ENCODE measurements around the gene TREM1. TPM values are rescaled to one million over a fixed set of nuclear protein-coding genes. Genes with fewer than 3 reads are reported as not detected.

Gene TREM1
- total RNA-seq, 4 donors from 2014 or later = 0.27 TPM; not detected in 3

DNA sequence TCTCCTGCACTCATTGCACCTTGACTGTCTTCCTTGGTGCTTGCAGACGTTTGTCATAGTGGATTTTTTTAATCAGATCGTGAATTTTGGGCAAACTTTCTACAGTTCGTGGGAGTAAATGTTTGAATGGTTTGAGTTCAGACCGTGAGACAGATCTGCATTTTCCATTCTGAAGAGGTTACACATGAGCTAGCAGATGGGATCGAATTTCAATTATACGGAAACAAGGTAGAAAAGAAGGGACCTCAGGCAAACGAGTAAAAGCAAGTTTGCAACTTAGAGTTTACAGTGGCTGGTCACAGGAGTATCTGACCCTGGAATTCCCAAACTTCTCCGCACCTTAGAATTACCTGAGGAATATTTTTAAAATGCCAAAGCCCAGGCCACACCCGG, 31.8 kb upstream of the TREM1 start:
- Histone ChIP-seq H3K27ac (no peak overlapping the region), H3K4me3 (peak overlapping the region in 1 of 4 donors; percentile 8), H3K27me3 (peaks cover 51% of the 10 kb centered on the region), H3K36me3 (no peaks in the 10 kb centered on the region), H3K9me3 (no peaks in the 10 kb centered on the region), H3K4me1 (peaks cover 0 to 8% (median 1%) of the 10 kb centered on the region in 4 donors)
- intact Hi-C loops (cut with DNase I; ENCODE audit: low total_unique reads) = no loop called here
- TF ChIP-seq POLR2AphosphoS5 (IDR thresholded peaks at IDR 0.05) (no peak), EP300 (IDR thresholded peaks at IDR 0.05; ENCODE audit: low read depth) (no peak), POLR2A (IDR thresholded peaks at IDR 0.05) (no peak)
- TF ChIP-seq, protein P1, sequence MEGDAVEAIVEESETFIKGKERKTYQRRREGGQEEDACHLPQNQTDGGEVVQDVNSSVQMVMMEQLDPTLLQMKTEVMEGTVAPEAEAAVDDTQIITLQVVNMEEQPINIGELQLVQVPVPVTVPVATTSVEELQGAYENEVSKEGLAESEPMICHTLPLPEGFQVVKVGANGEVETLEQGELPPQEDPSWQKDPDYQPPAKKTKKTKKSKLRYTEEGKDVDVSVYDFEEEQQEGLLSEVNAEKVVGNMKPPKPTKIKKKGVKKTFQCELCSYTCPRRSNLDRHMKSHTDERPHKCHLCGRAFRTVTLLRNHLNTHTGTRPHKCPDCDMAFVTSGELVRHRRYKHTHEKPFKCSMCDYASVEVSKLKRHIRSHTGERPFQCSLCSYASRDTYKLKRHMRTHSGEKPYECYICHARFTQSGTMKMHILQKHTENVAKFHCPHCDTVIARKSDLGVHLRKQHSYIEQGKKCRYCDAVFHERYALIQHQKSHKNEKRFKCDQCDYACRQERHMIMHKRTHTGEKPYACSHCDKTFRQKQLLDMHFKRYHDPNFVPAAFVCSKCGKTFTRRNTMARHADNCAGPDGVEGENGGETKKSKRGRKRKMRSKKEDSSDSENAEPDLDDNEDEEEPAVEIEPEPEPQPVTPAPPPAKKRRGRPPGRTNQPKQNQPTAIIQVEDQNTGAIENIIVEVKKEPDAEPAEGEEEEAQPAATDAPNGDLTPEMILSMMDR (IDR thresholded peaks at IDR 0.05) = no peak
- in situ Hi-C loops (cut with MboI; ENCODE audit: low pct_ligation_motif_present in 1 of 4, low pct_unique_long_range_greater_than_20kb in 1 of 4, low sequenced_read_pairs in 3 of 4) = loop anchor here in 1 of 4 donors (25.0 kb wide), 1 partner anchor 231 kb away; no protein-coding TSS in a partner anchor
- no peak for DNase-seq
- WGBS, 2 donors (ENCODE audit: low coverage in 1 of 2) = 33 to 37% methylated on average over 3 to 9 of the region's 9 CpGs

DNA sequence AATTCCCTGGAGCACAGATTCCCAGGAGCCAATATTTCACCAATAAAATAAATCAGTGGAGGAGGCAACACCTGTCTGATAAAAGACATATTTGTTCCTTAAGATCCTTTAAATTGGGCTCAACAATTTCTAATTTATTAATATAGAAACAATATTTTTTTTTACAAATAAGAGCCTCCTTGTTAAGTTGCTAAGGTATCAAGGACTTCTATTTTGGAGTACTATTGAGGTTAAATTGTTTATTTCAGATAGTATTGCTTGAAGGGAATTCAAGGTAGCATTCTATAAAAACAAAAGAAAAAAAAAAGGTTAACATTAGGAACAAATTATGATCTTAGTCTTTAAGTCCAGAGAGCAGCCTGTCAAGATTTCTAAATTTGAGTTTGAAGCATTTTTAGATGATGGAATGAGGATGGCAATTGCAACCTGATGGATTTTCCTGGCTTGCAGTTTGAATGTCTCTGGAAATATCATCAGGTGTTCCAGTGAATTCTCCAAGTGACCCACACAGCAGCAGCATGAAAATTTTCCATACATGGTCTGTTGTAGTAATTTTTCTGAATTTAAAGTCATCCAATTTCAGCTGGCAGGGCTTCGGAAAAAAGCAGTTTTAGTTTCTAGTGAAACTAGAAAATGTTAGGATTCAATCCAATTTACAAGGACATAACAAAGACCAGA, 29.6 kb upstream of the TREM1 start:
- intact Hi-C loops (cut with DNase I; ENCODE audit: low total_unique reads) = no loop called here
- Histone ChIP-seq H3K4me1 (peaks cover 0 to 8% (median 1%) of the 10 kb centered on the region in 4 donors), H3K27ac (no peak overlapping the region), H3K36me3 (no peaks in the 10 kb centered on the region), H3K4me3 (no peak overlapping the region), H3K27me3 (peaks cover 67% of the 10 kb centered on the region), H3K9me3 (no peaks in the 10 kb centered on the region)
- 80 to 86% methylated on average over 1 of the region's 1 CpG for WGBS, 2 donors (ENCODE audit: low coverage in 1 of 2)
- DNase-seq = no peak
- in situ Hi-C loops (cut with MboI; ENCODE audit: low pct_ligation_motif_present in 1 of 4, low pct_unique_long_range_greater_than_20kb in 1 of 4, low sequenced_read_pairs in 3 of 4) = loop anchor here in 1 of 4 donors (25.0 kb wide), 1 partner anchor 229 kb away; no protein-coding TSS in a partner anchor
- TF ChIP-seq POLR2A (IDR thresholded peaks at IDR 0.05) (no peak), POLR2AphosphoS5 (IDR thresholded peaks at IDR 0.05) (no peak), EP300 (IDR thresholded peaks at IDR 0.05; ENCODE audit: low read depth) (no peak)
- TF ChIP-seq, protein P1 (IDR thresholded peaks at IDR 0.05) = no peak

DNA sequence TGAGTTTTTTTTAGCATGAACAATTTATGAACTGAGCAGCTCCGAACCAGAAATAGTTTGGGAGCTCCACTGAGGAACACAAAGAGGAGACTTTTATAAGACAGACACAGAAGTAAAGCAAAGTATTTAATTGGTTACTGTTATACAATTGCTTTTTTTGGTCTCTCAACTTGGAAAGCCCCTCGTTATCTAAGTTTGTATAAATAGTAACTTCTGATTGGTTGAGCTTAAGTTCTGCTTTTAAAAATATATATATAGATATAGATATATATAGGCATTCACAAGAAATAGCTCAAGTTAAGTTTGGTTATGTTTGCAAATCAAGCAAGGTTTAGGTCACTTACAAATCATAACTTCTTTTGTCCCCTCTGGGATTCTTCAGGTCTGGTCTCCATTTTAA, 28.7 kb upstream of the TREM1 start:
- Histone ChIP-seq H3K4me3 (no peak overlapping the region), H3K4me1 (peaks cover 0 to 8% (median 1%) of the 10 kb centered on the region in 4 donors), H3K9me3 (no peaks in the 10 kb centered on the region), H3K27me3 (peaks cover 74% of the 10 kb centered on the region), H3K27ac (no peak overlapping the region), H3K36me3 (no peaks in the 10 kb centered on the region)
- 58 to 64% methylated on average over 2 of the region's 2 CpGs for WGBS, 2 donors (ENCODE audit: low coverage in 1 of 2)
- DNase-seq = no peak
- intact Hi-C loops (cut with DNase I; ENCODE audit: low total_unique reads) (no loop called here), in situ Hi-C loops (cut with MboI; ENCODE audit: low pct_ligation_motif_present in 1 of 4, low pct_unique_long_range_greater_than_20kb in 1 of 4, low sequenced_read_pairs in 3 of 4) (loop anchor here in 1 of 4 donors (25.0 kb wide), 1 partner anchor 228 kb away; no protein-coding TSS in a partner anchor)
- no peak for TF ChIP-seq POLR2A (IDR thresholded peaks at IDR 0.05)
- TF ChIP-seq POLR2AphosphoS5 (IDR thresholded peaks at IDR 0.05) = no peak
- TF ChIP-seq EP300 (IDR thresholded peaks at IDR 0.05; ENCODE audit: low read depth) = no peak
- TF ChIP-seq, protein P1 (IDR thresholded peaks at IDR 0.05) = no peak

DNA sequence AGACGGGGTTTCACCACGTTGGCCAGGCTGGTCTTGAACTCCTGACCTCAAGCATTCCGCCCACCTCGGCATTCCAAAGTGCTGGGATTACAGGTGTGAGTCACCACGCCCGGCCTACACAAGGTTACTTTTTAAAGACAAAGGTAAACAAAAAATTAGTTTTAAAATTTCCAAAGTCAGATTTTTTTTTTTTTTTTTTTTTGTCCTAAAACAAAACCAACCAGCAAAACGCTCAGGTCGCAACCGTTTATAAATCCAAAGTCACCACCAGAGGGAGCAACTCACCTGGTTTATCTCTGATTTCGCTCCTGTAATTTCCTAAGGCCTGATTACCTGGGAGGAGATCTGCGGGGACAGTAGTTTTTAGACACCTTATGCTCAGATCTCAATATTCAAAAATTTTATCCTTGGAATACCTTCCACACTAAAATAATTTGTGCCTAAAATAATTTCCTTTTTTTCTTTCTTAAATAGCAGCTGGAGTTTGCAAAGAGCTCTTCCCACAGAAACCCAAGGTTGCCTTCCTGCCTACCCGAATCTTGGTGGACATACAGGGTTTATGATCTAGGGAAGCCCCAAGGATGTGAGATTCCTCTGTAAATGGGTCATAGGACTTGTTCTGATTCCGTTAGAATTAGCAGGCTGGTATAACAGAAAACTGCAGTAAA, 19.8 kb upstream of the TREM1 start:
- H3K9me3 ChIP-seq = no peaks in the 10 kb centered on the region
- 28 to 31% methylated on average over 3 to 13 of the region's 13 CpGs for WGBS, 2 donors (ENCODE audit: low coverage in 1 of 2)
- H3K4me1 ChIP-seq = no peaks in the 10 kb centered on the region
- in situ Hi-C loops (cut with MboI; ENCODE audit: low pct_ligation_motif_present in 1 of 4, low pct_unique_long_range_greater_than_20kb in 1 of 4, low sequenced_read_pairs in 3 of 4) (loop anchor here in 1 of 4 donors (25.0 kb wide), 1 partner anchor 219 kb away; no protein-coding TSS in a partner anchor), intact Hi-C loops (cut with DNase I; ENCODE audit: low total_unique reads) (no loop called here)
- H3K27ac ChIP-seq = no peak overlapping the region
- H3K36me3 ChIP-seq = no peaks in the 10 kb centered on the region
- DNase-seq = peak; percentile 19
- no peak overlapping the region for H3K4me3 ChIP-seq
- TF ChIP-seq POLR2AphosphoS5 (IDR thresholded peaks at IDR 0.05) = no peak
- no peak for TF ChIP-seq EP300 (IDR thresholded peaks at IDR 0.05; ENCODE audit: low read depth)
- TF ChIP-seq, protein P1 (IDR thresholded peaks at IDR 0.05) = peak; percentile 56 to 67 (median 59)
- no peak for TF ChIP-seq POLR2A (IDR thresholded peaks at IDR 0.05)
- peaks cover 18% of the 10 kb centered on the region for H3K27me3 ChIP-seq
